ENCODE data around the gene CRPPA. TPM values are rescaled to one million over a fixed set of nuclear protein-coding genes. Genes with fewer than 3 reads are reported as not detected.

CRPPA gene
- total and polyA plus RNA-seq, 2 of the 13 experiments (the other 11 are each of a cell fraction or from before 2014, with no cell fraction given) = 0.16 to 1.3 TPM

DNA sequence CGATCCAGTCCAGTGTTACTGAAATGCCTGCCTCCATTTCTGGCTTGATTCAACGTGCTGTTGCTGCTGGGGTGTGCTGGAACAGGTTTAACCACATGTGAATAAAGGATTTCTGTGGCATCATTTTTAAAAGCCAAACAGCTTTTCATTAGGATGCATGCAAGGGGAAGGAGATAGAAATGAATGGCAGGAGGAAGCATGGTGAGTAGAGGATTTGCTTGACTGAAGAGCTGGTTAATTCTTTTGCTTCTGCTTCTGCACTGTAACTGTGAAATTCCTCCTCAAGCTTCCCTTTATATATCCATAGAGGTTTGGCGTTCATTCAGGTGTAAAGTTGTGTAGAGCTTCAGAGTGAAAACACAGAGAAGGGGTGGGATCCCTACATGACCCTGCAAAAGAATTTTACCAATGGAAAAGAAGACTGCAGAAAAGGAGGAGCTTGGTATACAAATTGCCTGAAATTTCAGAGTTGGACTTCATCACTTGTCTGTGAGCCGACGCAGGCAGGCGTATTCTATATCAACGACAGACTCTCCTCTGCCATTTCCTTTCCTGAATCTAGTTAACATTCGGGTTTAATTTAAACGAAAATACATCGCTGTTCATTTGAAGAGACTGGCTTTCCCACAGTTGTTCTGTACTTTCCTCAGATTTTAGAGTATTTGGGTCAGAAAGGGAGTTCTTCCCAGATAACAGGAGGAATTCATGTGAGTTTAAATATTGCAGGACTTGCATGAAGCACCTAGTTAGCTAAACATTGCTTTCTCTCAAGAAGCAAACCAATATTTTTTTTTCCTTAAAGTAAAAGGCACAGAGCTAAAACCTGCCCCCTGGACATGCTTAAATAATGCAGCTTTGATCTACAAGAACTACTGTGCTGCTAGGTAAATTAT lies 44.4 kb upstream of the CRPPA start, which contains the start of gene SOSTDC1 (continued):
- TF ChIP-seq ZNF335 (CRISPR knock-in tag; IDR thresholded peaks at IDR 0.05) (no peak), ZIK1 (CRISPR knock-in tag; IDR thresholded peaks at IDR 0.05; ENCODE audit: borderline replicate concordance, low read depth) (no peak)
- TF ChIP-seq, protein P1, sequence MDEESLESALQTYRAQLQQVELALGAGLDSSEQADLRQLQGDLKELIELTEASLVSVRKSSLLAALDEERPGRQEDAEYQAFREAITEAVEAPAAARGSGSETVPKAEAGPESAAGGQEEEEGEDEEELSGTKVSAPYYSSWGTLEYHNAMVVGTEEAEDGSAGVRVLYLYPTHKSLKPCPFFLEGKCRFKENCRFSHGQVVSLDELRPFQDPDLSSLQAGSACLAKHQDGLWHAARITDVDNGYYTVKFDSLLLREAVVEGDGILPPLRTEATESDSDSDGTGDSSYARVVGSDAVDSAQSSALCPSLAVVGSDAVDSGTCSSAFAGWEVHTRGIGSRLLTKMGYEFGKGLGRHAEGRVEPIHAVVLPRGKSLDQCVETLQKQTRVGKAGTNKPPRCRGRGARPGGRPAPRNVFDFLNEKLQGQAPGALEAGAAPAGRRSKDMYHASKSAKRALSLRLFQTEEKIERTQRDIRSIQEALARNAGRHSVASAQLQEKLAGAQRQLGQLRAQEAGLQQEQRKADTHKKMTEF (CRISPR knock-in tag; IDR thresholded peaks at IDR 0.05) = no peak

DNA sequence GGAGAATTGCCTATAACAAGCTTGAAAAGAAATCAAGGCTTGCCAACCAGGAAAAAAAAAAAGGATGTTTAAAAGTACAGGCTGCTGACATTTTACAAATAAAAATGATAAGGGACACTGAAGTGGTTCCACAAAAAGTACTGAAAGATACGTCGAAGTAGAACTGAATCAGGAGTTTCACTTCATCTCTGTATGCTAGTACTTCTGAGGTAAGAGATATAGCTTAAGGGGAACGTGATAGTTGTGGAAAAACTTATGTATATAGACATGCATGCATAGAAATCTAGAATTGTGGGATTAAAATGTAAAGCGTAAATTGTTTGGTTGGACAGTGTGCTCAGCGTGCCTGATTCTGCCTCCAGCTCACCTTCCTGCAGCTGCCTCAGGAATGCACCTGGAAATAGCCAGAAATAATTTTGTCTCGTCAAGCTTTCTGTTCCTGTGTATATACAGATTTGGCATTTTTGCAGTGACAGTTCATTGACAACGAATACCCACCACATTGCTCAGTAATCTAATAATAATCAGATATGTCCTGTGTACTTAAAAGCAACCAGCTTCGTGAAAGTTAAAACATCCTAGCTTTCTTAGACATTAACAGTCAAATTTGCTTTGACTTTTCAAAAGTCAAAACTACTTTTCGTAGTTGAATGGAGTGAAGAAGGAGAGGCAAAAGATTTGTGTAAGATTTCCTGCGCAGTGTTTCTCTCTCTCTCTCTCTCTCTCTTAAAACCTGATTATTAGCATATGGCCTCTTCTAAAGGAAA lies 42.8 kb upstream of the CRPPA start:
- H3K27me3 ChIP-seq (ENCODE audit: control insufficient read depth in 1 of 2, insufficient read depth in 2 of 2, low read length in 2 of 2) = no peaks in the 10 kb centered on the region
- H3K9me3 ChIP-seq (ENCODE audit: low read length) = no peaks in the 10 kb centered on the region
- no peaks in the 10 kb centered on the region for H3K36me3 ChIP-seq (replicated peaks in 1 of 2; ENCODE audit: control insufficient read depth in 1 of 2, insufficient read depth in 2 of 2, low read length in 2 of 2)
- no peaks in the 10 kb centered on the region for H4K20me1 ChIP-seq (ENCODE audit: insufficient read depth, low read length)
- ChIA-PET POLR2A (no interaction called here), CTCF (ENCODE audit: low intra/inter-chr PET ratio, low total read pairs) (no interaction called here)
- H3K27ac ChIP-seq (ENCODE audit: extremely low read length, insufficient read depth, low read length) = no peak overlapping the region
- H3K79me2 ChIP-seq (ENCODE audit: insufficient read depth, low read length) = no peaks in the 10 kb centered on the region
- no peak overlapping the region for H3K4me3 ChIP-seq (replicated peaks in 1 of 3; ENCODE audit: insufficient read depth in 1 of 3, low read depth in 2 of 3, low read length in 3 of 3)
- H3K4me1 ChIP-seq (ENCODE audit: insufficient read depth, low read length) = no peaks in the 10 kb centered on the region
- in situ Hi-C loops (cut with HindIII; ENCODE audit: extremely low pct_ligation_motif_present, low pct_unique_long_range_greater_than_20kb) (no loop called here), intact Hi-C loops (cut with micrococcal nuclease; ENCODE audit: unreplicated experiment) (no loop called here)
- BruUV-seq (replicated peaks) = no TSS peak
- no peak for FAIRE-seq
- ATAC-seq = no peak
- no peak overlapping the region for H3K9ac ChIP-seq (ENCODE audit: insufficient read depth, low read depth, low read length)
- H2AFZ ChIP-seq (ENCODE audit: low read length) = no peak overlapping the region
- H3K4me2 ChIP-seq (ENCODE audit: low read depth, low read length) = no peak overlapping the region
- no peak for DNase-seq (ENCODE audit: low spot score)
- WGBS (ENCODE audit: low lambda C conversion rate) = 28% methylated on average over 10 of the region's 10 CpGs
- TF ChIP-seq, protein P2, sequence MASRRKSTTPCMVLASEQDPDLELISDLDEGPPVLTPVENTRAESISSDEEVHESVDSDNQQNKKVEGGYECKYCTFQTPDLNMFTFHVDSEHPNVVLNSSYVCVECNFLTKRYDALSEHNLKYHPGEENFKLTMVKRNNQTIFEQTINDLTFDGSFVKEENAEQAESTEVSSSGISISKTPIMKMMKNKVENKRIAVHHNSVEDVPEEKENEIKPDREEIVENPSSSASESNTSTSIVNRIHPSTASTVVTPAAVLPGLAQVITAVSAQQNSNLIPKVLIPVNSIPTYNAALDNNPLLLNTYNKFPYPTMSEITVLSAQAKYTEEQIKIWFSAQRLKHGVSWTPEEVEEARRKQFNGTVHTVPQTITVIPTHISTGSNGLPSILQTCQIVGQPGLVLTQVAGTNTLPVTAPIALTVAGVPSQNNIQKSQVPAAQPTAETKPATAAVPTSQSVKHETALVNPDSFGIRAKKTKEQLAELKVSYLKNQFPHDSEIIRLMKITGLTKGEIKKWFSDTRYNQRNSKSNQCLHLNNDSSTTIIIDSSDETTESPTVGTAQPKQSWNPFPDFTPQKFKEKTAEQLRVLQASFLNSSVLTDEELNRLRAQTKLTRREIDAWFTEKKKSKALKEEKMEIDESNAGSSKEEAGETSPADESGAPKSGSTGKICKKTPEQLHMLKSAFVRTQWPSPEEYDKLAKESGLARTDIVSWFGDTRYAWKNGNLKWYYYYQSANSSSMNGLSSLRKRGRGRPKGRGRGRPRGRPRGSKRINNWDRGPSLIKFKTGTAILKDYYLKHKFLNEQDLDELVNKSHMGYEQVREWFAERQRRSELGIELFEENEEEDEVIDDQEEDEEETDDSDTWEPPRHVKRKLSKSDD (CRISPR knock-in tag; IDR thresholded peaks at IDR 0.05; ENCODE audit: low read depth) = no peak
- TF ChIP-seq RBM22 (optimal IDR thresholded peaks at IDR 0.05; ENCODE audit: low read length) (no peak), ARID2 (CRISPR knock-in tag; IDR thresholded peaks at IDR 0.05; ENCODE audit: borderline replicate concordance) (no peak), ZNF501 (CRISPR knock-in tag; IDR thresholded peaks at IDR 0.05) (no peak), ZNF775 (CRISPR knock-in tag; IDR thresholded peaks at IDR 0.05; ENCODE audit: borderline replicate concordance) (no peak), ZNF629 (CRISPR knock-in tag; conservative IDR thresholded peaks at IDR 0.05) (no peak), ZNF572 (CRISPR knock-in tag; IDR thresholded peaks at IDR 0.05) (no peak), NFE2 (CRISPR knock-in tag; IDR thresholded peaks at IDR 0.05) (no peak), KMT2A (CRISPR knock-in tag; IDR thresholded peaks at IDR 0.05) (no peak), ZNF510 (CRISPR knock-in tag; IDR thresholded peaks at IDR 0.05; ENCODE audit: low read depth) (no peak), ZNF354B (CRISPR knock-in tag; IDR thresholded peaks at IDR 0.05) (no peak), SUZ12 (IDR thresholded peaks at IDR 0.05; ENCODE audit: low read depth, low read length) (no peak), DMAP1 (CRISPR knock-in tag; IDR thresholded peaks at IDR 0.05) (no peak), ZMYM2 (CRISPR knock-in tag; IDR thresholded peaks at IDR 0.05) (no peak)
- TF ChIP-seq, protein P3, sequence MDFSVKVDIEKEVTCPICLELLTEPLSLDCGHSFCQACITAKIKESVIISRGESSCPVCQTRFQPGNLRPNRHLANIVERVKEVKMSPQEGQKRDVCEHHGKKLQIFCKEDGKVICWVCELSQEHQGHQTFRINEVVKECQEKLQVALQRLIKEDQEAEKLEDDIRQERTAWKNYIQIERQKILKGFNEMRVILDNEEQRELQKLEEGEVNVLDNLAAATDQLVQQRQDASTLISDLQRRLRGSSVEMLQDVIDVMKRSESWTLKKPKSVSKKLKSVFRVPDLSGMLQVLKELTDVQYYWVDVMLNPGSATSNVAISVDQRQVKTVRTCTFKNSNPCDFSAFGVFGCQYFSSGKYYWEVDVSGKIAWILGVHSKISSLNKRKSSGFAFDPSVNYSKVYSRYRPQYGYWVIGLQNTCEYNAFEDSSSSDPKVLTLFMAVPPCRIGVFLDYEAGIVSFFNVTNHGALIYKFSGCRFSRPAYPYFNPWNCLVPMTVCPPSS (IDR thresholded peaks at IDR 0.05) = no peak
